ENCODE results near the gene DOCK2.

DOCK2 gene

DNA sequence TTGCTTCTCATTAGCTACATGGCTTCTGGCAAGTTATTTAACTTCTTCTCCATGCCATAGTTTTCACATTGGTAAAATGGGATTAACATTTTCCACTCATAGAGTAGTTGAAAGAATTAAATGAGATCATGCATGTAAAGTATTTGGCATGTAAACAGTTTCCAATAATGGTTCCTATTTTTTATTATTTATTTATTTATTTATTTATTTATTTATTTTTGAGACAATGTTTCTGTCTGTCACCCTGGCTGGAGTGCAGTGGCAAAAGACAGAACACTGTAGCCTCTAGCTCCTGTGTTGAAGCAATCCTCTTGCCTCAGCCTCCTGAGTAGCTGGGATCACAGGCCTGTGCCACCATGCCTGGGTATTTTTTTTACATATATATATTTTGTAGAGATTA is 117.7 kb downstream of the DOCK2 start (continued):
- TF ChIP-seq, protein P1, sequence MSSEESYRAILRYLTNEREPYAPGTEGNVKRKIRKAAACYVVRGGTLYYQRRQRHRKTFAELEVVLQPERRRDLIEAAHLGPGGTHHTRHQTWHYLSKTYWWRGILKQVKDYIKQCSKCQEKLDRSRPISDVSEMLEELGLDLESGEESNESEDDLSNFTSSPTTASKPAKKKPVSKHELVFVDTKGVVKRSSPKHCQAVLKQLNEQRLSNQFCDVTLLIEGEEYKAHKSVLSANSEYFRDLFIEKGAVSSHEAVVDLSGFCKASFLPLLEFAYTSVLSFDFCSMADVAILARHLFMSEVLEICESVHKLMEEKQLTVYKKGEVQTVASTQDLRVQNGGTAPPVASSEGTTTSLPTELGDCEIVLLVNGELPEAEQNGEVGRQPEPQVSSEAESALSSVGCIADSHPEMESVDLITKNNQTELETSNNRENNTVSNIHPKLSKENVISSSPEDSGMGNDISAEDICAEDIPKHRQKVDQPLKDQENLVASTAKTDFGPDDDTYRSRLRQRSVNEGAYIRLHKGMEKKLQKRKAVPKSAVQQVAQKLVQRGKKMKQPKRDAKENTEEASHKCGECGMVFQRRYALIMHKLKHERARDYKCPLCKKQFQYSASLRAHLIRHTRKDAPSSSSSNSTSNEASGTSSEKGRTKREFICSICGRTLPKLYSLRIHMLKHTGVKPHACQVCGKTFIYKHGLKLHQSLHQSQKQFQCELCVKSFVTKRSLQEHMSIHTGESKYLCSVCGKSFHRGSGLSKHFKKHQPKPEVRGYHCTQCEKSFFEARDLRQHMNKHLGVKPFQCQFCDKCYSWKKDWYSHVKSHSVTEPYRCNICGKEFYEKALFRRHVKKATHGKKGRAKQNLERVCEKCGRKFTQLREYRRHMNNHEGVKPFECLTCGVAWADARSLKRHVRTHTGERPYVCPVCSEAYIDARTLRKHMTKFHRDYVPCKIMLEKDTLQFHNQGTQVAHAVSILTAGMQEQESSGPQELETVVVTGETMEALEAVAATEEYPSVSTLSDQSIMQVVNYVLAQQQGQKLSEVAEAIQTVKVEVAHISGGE (tag by site-specific recombination; conservative IDR thresholded peaks at IDR 0.05; ENCODE audit: low read depth), result 0 out of 2 replicates have a peak, but pooled peaks have one; percentile 37
- TF ChIP-seq, protein P2, sequence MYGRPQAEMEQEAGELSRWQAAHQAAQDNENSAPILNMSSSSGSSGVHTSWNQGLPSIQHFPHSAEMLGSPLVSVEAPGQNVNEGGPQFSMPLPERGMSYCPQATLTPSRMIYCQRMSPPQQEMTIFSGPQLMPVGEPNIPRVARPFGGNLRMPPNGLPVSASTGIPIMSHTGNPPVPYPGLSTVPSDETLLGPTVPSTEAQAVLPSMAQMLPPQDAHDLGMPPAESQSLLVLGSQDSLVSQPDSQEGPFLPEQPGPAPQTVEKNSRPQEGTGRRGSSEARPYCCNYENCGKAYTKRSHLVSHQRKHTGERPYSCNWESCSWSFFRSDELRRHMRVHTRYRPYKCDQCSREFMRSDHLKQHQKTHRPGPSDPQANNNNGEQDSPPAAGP (tag by site-specific recombination; IDR thresholded peaks at IDR 0.05), result no peak
- TF ChIP-seq ZNF426 (tag by site-specific recombination; IDR thresholded peaks at IDR 0.05) (peak; percentile 51), ZBTB8A (tag by site-specific recombination; IDR thresholded peaks at IDR 0.05) (0 out of 2 replicates have a peak, but pooled peaks have one; percentile 39), ZNF132 (tag by site-specific recombination; IDR thresholded peaks at IDR 0.05; ENCODE audit: borderline replicate concordance) (no peak), ZNF776 (tag by site-specific recombination; IDR thresholded peaks at IDR 0.05; ENCODE audit: borderline replicate concordance) (no peak), OVOL3 (tag by site-specific recombination; IDR thresholded peaks at IDR 0.05) (no peak), IKZF3 (tag by site-specific recombination; IDR thresholded peaks at IDR 0.05) (no peak), ZNF366 (tag by site-specific recombination; conservative IDR thresholded peaks at IDR 0.05) (no peak), ZNF473 (tag by site-specific recombination; IDR thresholded peaks at IDR 0.05) (no peak), SP7 (tag by site-specific recombination; IDR thresholded peaks at IDR 0.05) (no peak), ZNF623 (tag by site-specific recombination; IDR thresholded peaks at IDR 0.05) (0 out of 2 replicates have a peak, but pooled peaks have one; percentile 26), ZFP41 (tag by site-specific recombination; IDR thresholded peaks at IDR 0.05; ENCODE audit: borderline replicate concordance) (no peak), ZNF555 (tag by site-specific recombination; conservative IDR thresholded peaks at IDR 0.05) (peak; percentile 43), ZFHX2 (tag by site-specific recombination; conservative IDR thresholded peaks at IDR 0.05) (no peak), ZNF341 (tag by site-specific recombination; IDR thresholded peaks at IDR 0.05; ENCODE audit: low read depth) (no peak), ZNF76 (tag by site-specific recombination; IDR thresholded peaks at IDR 0.05; ENCODE audit: borderline replicate concordance, low read depth) (no peak), ZNF138 (tag by site-specific recombination; IDR thresholded peaks at IDR 0.05; ENCODE audit: borderline replicate concordance) (no peak), ZBTB48 (tag by site-specific recombination; IDR thresholded peaks at IDR 0.05) (no peak), BCL11B (tag by site-specific recombination; IDR thresholded peaks at IDR 0.05; ENCODE audit: low read depth) (no peak), ZNF354C (tag by site-specific recombination; IDR thresholded peaks at IDR 0.05; ENCODE audit: borderline replicate concordance, low read depth) (no peak), ZNF140 (tag by site-specific recombination; IDR thresholded peaks at IDR 0.05) (no peak)
- TF ChIP-seq, protein P3, sequence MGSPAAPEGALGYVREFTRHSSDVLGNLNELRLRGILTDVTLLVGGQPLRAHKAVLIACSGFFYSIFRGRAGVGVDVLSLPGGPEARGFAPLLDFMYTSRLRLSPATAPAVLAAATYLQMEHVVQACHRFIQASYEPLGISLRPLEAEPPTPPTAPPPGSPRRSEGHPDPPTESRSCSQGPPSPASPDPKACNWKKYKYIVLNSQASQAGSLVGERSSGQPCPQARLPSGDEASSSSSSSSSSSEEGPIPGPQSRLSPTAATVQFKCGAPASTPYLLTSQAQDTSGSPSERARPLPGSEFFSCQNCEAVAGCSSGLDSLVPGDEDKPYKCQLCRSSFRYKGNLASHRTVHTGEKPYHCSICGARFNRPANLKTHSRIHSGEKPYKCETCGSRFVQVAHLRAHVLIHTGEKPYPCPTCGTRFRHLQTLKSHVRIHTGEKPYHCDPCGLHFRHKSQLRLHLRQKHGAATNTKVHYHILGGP (tag by site-specific recombination; IDR thresholded peaks at IDR 0.05), result no peak
- TF ChIP-seq, protein P4, sequence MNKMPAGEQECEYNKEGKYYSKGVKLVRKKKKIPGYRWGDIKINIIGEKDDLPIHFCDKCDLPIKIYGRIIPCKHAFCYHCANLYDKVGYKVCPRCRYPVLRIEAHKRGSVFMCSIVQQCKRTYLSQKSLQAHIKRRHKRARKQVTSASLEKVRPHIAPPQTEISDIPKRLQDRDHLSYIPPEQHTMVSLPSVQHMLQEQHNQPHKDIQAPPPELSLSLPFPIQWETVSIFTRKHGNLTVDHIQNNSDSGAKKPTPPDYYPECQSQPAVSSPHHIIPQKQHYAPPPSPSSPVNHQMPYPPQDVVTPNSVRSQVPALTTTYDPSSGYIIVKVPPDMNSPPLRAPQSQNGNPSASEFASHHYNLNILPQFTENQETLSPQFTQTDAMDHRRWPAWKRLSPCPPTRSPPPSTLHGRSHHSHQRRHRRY (tag by site-specific recombination; IDR thresholded peaks at IDR 0.05), result no peak
- TF ChIP-seq, protein P5, sequence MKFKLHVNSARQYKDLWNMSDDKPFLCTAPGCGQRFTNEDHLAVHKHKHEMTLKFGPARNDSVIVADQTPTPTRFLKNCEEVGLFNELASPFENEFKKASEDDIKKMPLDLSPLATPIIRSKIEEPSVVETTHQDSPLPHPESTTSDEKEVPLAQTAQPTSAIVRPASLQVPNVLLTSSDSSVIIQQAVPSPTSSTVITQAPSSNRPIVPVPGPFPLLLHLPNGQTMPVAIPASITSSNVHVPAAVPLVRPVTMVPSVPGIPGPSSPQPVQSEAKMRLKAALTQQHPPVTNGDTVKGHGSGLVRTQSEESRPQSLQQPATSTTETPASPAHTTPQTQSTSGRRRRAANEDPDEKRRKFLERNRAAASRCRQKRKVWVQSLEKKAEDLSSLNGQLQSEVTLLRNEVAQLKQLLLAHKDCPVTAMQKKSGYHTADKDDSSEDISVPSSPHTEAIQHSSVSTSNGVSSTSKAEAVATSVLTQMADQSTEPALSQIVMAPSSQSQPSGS (tag by site-specific recombination; IDR thresholded peaks at IDR 0.05; ENCODE audit: low read depth), result no peak
- TF ChIP-seq, protein P6, sequence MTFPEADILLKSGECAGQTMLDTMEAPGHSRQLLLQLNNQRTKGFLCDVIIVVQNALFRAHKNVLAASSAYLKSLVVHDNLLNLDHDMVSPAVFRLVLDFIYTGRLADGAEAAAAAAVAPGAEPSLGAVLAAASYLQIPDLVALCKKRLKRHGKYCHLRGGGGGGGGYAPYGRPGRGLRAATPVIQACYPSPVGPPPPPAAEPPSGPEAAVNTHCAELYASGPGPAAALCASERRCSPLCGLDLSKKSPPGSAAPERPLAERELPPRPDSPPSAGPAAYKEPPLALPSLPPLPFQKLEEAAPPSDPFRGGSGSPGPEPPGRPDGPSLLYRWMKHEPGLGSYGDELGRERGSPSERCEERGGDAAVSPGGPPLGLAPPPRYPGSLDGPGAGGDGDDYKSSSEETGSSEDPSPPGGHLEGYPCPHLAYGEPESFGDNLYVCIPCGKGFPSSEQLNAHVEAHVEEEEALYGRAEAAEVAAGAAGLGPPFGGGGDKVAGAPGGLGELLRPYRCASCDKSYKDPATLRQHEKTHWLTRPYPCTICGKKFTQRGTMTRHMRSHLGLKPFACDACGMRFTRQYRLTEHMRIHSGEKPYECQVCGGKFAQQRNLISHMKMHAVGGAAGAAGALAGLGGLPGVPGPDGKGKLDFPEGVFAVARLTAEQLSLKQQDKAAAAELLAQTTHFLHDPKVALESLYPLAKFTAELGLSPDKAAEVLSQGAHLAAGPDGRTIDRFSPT (tag by site-specific recombination; IDR thresholded peaks at IDR 0.05), result no peak

Measured in HEK293 (cell line).